A549 (cell line): Measurements from ENCODE around the gene CLDN5. TPM values are rescaled to one million over a fixed set of nuclear protein-coding genes. Genes with fewer than 3 reads are reported as not detected.

Source experiments
- ATAC-seq, 2 experiments: fragments of 200-7000 bp in 1 of 2; fragments of >200 bp in 1 of 2; cut with Nextera tagmentation in 1 of 2; cut with Tn5 transposase in 1 of 2; 3 replicates each; pipeline versions ENCODE4 v1.8.0 to v1.9.1; 2018 to 2020; ENCODE audit warnings: mild to moderate bottlenecking in 1 of 2, moderate library complexity in 1 of 2
- CTCF ChIA-PET: fragments of 300-600 bp; sonication (Branson Sonifier 250); formaldehyde crosslinking; extraction: SDS; loops from one replicate; lab custom pipeline; 2021; ENCODE audit warnings: antibody characterized with exemption, inconsistent platforms; lab: Yijun Ruan, JAX
- POLR2A ChIA-PET: fragments of 350-600 bp; formaldehyde crosslinking; extraction: SDS; loops from one replicate; lab custom pipeline; 2021; ENCODE audit warnings: antibody characterized with exemption, inconsistent platforms; lab: Yijun Ruan, JAX
- DNase-seq, 2 experiments: peaks; one replicate each; pipeline versions ENCODE4 v3.0.0 to v3.0.0-alpha.2; 2011 to 2016; ENCODE audit warnings: low read depth in 1 of 2, low spot score in 1 of 2
- FAIRE-seq: peaks from 2 replicates; lab custom pipeline; 2011; peaks lifted over from hg19 to GRCh38; lab: Jason Lieb, UNC
- H3K27ac ChIP-seq, 2 experiments: fragments of >200 bp; sonication (Bioruptor Twin); formaldehyde crosslinking; 3 replicates each; pipeline ENCODE4 v1.5.1; 2016 to 2017
- H3K4me1 ChIP-seq: fragments of >200 bp; sonication (Bioruptor Twin); formaldehyde crosslinking; 3 replicates; pipeline ENCODE4 v1.6.1; 2016
- H3K4me2 ChIP-seq: fragments of >200 bp; sonication (Bioruptor Twin); formaldehyde crosslinking; 3 replicates; pipeline ENCODE4 v1.6.1; 2016
- H3K4me3 ChIP-seq: fragments of >200 bp; sonication (Bioruptor Twin); formaldehyde crosslinking; 3 replicates; pipeline ENCODE4 v1.5.1; 2016
- H3K9me3 ChIP-seq: fragments of >200 bp; sonication (Bioruptor Twin); formaldehyde crosslinking; 3 replicates; pipeline ENCODE4 v1.6.1; 2016
- BCL3 ChIP-seq: fragments of >200 bp; sonication (Bioruptor Twin); formaldehyde crosslinking; IDR thresholded peaks from 3 replicates; pipeline ENCODE4 v1.6.1; 2016
- BHLHE40 ChIP-seq: IDR thresholded peaks from 2 replicates; pipeline ENCODE4 v1.6.1; 2012; ENCODE audit warnings: low read depth, low read length, inconsistent platforms
- CBX8 ChIP-seq: fragments of 200-600 bp; sonication (generic); IDR thresholded peaks from 2 replicates; pipeline ENCODE4 v1.6.1; 2016
- CHD2 ChIP-seq: fragments of 150-350 bp; IDR thresholded peaks from 2 replicates; pipeline ENCODE4 v1.6.1; 2014; ENCODE audit warnings: low read length; ENCODE audit not compliant: partially characterized antibody
- CHD4 ChIP-seq: fragments of 200-600 bp; sonication (generic); IDR thresholded peaks from 2 replicates; pipeline ENCODE4 v1.6.1; 2016; ENCODE audit warnings: antibody characterized with exemption, mild to moderate bottlenecking, borderline replicate concordance
- EHF ChIP-seq: fragments of 250-450 bp; sonication (Bioruptor Pico); IDR thresholded peaks from 2 replicates; pipeline ENCODE4 v1.5.0; 2020; ENCODE audit warnings: mild to moderate bottlenecking
- EHMT2 ChIP-seq: fragments of 200-600 bp; sonication (generic); IDR thresholded peaks from 2 replicates; pipeline ENCODE4 v1.6.1; 2016; ENCODE audit warnings: antibody characterized with exemption, low read depth, mild to moderate bottlenecking, moderate library complexity
- ELK1 ChIP-seq: fragments of 150-350 bp; IDR thresholded peaks from 2 replicates; pipeline ENCODE4 v1.6.1; 2014; ENCODE audit warnings: low read depth, mild to moderate bottlenecking, low read length
- ESRRA ChIP-seq: fragments of 150-350 bp; IDR thresholded peaks from 2 replicates; pipeline ENCODE4 v1.6.1; 2014; ENCODE audit warnings: mild to moderate bottlenecking, low read length, borderline replicate concordance
- HDAC2 ChIP-seq: fragments of 200-600 bp; sonication (generic); IDR thresholded peaks from 2 replicates; pipeline ENCODE4 v1.6.1; 2016
- HES2 ChIP-seq: fragments of >200 bp; sonication (Bioruptor Twin); formaldehyde crosslinking; IDR thresholded peaks from 2 replicates; pipeline ENCODE4 v1.6.1; 2016
- HEYL ChIP-seq: fragments of 250-450 bp; sonication (Bioruptor Pico); IDR thresholded peaks from 2 replicates; pipeline ENCODE4 v1.8.0; 2021; ENCODE audit warnings: mild to moderate bottlenecking, moderate library complexity
- HOXB13 ChIP-seq: fragments of 250-450 bp; sonication (Bioruptor Pico); IDR thresholded peaks from 2 replicates; pipeline ENCODE4 v1.5.0; 2020; ENCODE audit warnings: low read depth, mild to moderate bottlenecking, moderate library complexity
- MAFK ChIP-seq: fragments of 450-650 bp; IDR thresholded peaks from 2 replicates; pipeline ENCODE4 v1.6.1; 2014; ENCODE audit not compliant: partially characterized antibody
- NFE2L2 ChIP-seq: fragments of 150-350 bp; conservative IDR thresholded peaks from 2 replicates; pipeline ENCODE4 v1.6.1; 2014; ENCODE audit warnings: low read length
- NPAS2 ChIP-seq: fragments of 250-450 bp; sonication (Bioruptor Pico); IDR thresholded peaks from 2 replicates; pipeline ENCODE4 v1.8.0; 2022; ENCODE audit warnings: mild to moderate bottlenecking, moderate library complexity, borderline replicate concordance
- NR3C1 ChIP-seq: fragments of >200 bp; sonication (Bioruptor Twin); formaldehyde crosslinking; IDR thresholded peaks from 3 replicates; pipeline ENCODE4 v1.6.1; 2017
- PHF8 ChIP-seq: fragments of 200-600 bp; sonication (generic); IDR thresholded peaks from 2 replicates; pipeline ENCODE4 v1.6.1; 2016; ENCODE audit warnings: low read depth, mild to moderate bottlenecking, antibody characterized with exemption, moderate library complexity, borderline replicate concordance
- POLR2A ChIP-seq: IDR thresholded peaks from 2 replicates; pipeline ENCODE4 v1.6.1; 2012; ENCODE audit warnings: mild to moderate bottlenecking, low read length
- RNF2 ChIP-seq: fragments of 200-600 bp; sonication (generic); IDR thresholded peaks from 2 replicates; pipeline ENCODE4 v1.6.1; 2016; ENCODE audit warnings: low read depth, mild to moderate bottlenecking, antibody characterized with exemption, moderate library complexity, borderline replicate concordance
- TP53 ChIP-seq: fragments of 250-450 bp; sonication (Bioruptor Pico); IDR thresholded peaks from 2 replicates; pipeline ENCODE4 v1.5.0; 2021; ENCODE audit warnings: mild to moderate bottlenecking, moderate library complexity
- ZC3H11A ChIP-seq: fragments of 450-650 bp; IDR thresholded peaks from 2 replicates; pipeline ENCODE4 v1.6.1; 2014; ENCODE audit warnings: antibody characterized with exemption, mild to moderate bottlenecking
- ZFP36 ChIP-seq: fragments of 450-650 bp; IDR thresholded peaks from 2 replicates; pipeline ENCODE4 v1.6.1; 2014; ENCODE audit warnings: borderline replicate concordance; ENCODE audit not compliant: partially characterized antibody
- WGBS: methylation state at CpG from one replicate; pipeline ENCODE4 v1.1.6; 2017; ENCODE audit errors: missing lambda C conversion rate; 5-methylcytosine and 5-hydroxymethylcytosine counted together
- polyA plus RNA-seq, 4 experiments: library from polyadenylated mRNA; depleted of rRNA in 3 of 4; stranded (reverse); fragments of >200 nt; fragmentation: RNase III in 1 of 4; extraction: RNeasy Plus Mini Kit Qiagen cat#74134 plus additional on column Dnase treatment in 1 of 4; gene quantifications; 2 replicates in 3 of 4; 3 replicates in 1 of 4; pipeline ENCODE4 v1.2.3, GENCODE V29; 2011 to 2017
- TF ChIP-seq, protein P1 (sequence below): fragments of 200-600 bp; sonication (generic); IDR thresholded peaks from 2 replicates; pipeline ENCODE4 v1.6.1; 2016; ENCODE audit warnings: antibody characterized with exemption, mild to moderate bottlenecking, moderate library complexity
- TF ChIP-seq, protein P2 (sequence below): fragments of 250-450 bp; sonication (Bioruptor Pico); IDR thresholded peaks from 2 replicates; pipeline ENCODE4 v1.5.0; 2021; ENCODE audit warnings: mild to moderate bottlenecking, moderate library complexity, borderline replicate concordance
- TF ChIP-seq, protein P3 (sequence below): IDR thresholded peaks from 2 replicates; pipeline ENCODE4 v1.6.1; 2012; ENCODE audit warnings: low read depth, borderline replicate concordance

Gene CLDN5
- polyA plus RNA-seq, 2 of the 4 experiments (the other 2 are of a cell fraction), result not detected

- Histone ChIP-seq H3K4me2 (no peak overlapping the region), H3K4me3 (no peak overlapping the region), H3K27ac (no peak overlapping the region), H3K4me1 (no peaks in the 10 kb centered on the region), H3K9me3 (no peaks in the 10 kb centered on the region)
- POLR2A ChIA-PET, result no interaction called here
- CTCF ChIA-PET, result no interaction called here
- DNase-seq (no peak), ATAC-seq (no peak), FAIRE-seq (no peak)
- 83% methylated on average over 7 of the region's 9 CpGs for WGBS
- TF ChIP-seq CHD4 (no peak), BHLHE40 (no peak), HEYL (no peak), ZFP36 (no peak), POLR2A (no peak), ZC3H11A (no peak), MAFK (no peak), CHD2 (no peak), ESRRA (no peak), RNF2 (no peak), EHMT2 (no peak), ELK1 (no peak), HDAC2 (no peak), NPAS2 (CRISPR knock-in tag) (no peak), PHF8 (no peak), HES2 (no peak), EHF (CRISPR knock-in tag) (no peak)
- TF ChIP-seq, protein P1, sequence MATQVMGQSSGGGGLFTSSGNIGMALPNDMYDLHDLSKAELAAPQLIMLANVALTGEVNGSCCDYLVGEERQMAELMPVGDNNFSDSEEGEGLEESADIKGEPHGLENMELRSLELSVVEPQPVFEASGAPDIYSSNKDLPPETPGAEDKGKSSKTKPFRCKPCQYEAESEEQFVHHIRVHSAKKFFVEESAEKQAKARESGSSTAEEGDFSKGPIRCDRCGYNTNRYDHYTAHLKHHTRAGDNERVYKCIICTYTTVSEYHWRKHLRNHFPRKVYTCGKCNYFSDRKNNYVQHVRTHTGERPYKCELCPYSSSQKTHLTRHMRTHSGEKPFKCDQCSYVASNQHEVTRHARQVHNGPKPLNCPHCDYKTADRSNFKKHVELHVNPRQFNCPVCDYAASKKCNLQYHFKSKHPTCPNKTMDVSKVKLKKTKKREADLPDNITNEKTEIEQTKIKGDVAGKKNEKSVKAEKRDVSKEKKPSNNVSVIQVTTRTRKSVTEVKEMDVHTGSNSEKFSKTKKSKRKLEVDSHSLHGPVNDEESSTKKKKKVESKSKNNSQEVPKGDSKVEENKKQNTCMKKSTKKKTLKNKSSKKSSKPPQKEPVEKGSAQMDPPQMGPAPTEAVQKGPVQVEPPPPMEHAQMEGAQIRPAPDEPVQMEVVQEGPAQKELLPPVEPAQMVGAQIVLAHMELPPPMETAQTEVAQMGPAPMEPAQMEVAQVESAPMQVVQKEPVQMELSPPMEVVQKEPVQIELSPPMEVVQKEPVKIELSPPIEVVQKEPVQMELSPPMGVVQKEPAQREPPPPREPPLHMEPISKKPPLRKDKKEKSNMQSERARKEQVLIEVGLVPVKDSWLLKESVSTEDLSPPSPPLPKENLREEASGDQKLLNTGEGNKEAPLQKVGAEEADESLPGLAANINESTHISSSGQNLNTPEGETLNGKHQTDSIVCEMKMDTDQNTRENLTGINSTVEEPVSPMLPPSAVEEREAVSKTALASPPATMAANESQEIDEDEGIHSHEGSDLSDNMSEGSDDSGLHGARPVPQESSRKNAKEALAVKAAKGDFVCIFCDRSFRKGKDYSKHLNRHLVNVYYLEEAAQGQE, result no peak
- TF ChIP-seq, protein P2, sequence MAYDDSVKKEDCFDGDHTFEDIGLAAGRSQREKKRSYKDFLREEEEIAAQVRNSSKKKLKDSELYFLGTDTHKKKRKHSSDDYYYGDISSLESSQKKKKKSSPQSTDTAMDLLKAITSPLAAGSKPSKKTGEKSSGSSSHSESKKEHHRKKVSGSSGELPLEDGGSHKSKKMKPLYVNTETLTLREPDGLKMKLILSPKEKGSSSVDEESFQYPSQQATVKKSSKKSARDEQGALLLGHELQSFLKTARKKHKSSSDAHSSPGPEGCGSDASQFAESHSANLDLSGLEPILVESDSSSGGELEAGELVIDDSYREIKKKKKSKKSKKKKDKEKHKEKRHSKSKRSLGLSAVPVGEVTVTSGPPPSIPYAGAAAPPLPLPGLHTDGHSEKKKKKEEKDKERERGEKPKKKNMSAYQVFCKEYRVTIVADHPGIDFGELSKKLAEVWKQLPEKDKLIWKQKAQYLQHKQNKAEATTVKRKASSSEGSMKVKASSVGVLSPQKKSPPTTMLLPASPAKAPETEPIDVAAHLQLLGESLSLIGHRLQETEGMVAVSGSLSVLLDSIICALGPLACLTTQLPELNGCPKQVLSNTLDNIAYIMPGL, result no peak
- TF ChIP-seq, protein P3, sequence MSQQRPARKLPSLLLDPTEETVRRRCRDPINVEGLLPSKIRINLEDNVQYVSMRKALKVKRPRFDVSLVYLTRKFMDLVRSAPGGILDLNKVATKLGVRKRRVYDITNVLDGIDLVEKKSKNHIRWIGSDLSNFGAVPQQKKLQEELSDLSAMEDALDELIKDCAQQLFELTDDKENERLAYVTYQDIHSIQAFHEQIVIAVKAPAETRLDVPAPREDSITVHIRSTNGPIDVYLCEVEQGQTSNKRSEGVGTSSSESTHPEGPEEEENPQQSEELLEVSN, result no peak
These were observed 12.4 kb upstream of the CLDN5 start for GRCh38 chr22:19536564-19536963.

DNA sequence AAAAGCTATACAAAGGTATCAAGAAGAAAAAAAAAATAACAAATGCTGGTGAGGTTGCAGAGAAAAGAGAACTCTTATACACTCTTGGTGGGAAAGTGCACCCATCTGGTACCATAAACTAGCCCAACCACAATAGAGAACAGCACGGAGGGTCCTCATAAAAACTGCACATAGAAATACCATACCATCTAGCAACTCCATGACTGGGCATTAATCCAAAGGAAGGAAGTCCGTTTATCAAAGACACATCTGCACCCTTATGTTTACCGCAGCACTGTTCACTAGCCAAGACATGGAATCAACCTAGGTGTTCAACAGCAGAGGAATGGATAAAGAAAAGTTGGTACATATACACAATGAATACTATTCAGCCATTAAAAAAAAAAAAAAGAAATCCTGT, 10.8 kb upstream of the CLDN5 start:
- CTCF ChIA-PET, result interaction anchor here (0.6 kb wide), 1 partner anchor 560 kb away, joined by 4 read pairs; no protein-coding TSS in a partner anchor
- no peak overlapping the region for H3K27ac ChIP-seq
- H3K4me1 ChIP-seq, result no peaks in the 10 kb centered on the region
- no peak for DNase-seq
- H3K4me3 ChIP-seq, result no peak overlapping the region
- no peak for TF ChIP-seq EHMT2
- no peak for TF ChIP-seq CHD4
- no peak for TF ChIP-seq BCL3
- TF ChIP-seq, protein P1, result no peak
- TF ChIP-seq HOXB13, result no peak
- TF ChIP-seq NR3C1, result no peak
- no peak for TF ChIP-seq TP53 (CRISPR knock-in tag)
- no peak for TF ChIP-seq NFE2L2
- no peak for TF ChIP-seq CBX8
- TF ChIP-seq, all 56 proteins: peak for 0
- Histone ChIP-seq H3K4me2 (no peak overlapping the region), H3K9me3 (no peaks in the 10 kb centered on the region)
- POLR2A ChIA-PET, result no interaction called here
- ATAC-seq (no peak), FAIRE-seq (no peak)
- 40% methylated on average over 3 of the region's 3 CpGs for WGBS
